HUDEP-2 (cell line): ENCODE results near the gene EEF2K.
"Not testable (repeated sequence)": the region's sequence is repeated elsewhere in the genome, so short reads cannot be mapped to it uniquely, and the experiment has no call there.

Experiments used
- DNase-seq, 76 experiments: peaks; one replicate each; lab custom pipeline; 2025; ENCODE audit not compliant: unreplicated experiment in 76 of 76; lab: John Stamatoyannopoulos, UW

EEF2K gene

GRCh38 chr16:22207715-22208360 is 1.8 kb downstream of the EEF2K start:
- DNase-seq, result no peak

- DNase-seq, result no peak
Measured at GRCh38 chr16:22210285-22210684, 4.2 kb downstream of the EEF2K start.

GRCh38 chr16:22210854-22211253 is 4.8 kb downstream of the EEF2K start:
- no peak for DNase-seq

- no peak for DNase-seq
Measured at GRCh38 chr16:22213236-22213635, 7.2 kb downstream of the EEF2K start.

- no peak for DNase-seq
Measured at GRCh38 chr16:22213801-22214200, 7.7 kb downstream of the EEF2K start.

GRCh38 chr16:22214402-22214801 is 8.3 kb downstream of the EEF2K start:
- no peak for DNase-seq

- DNase-seq, result peak in 9 of 76 experiments; percentile 12 to 34 (median 22)
Measured at GRCh38 chr16:22214889-22215288, 8.8 kb downstream of the EEF2K start.

- DNase-seq, result peak in 74 of 76 experiments; percentile 14 to 99 (median 76)
Measured at GRCh38 chr16:22216191-22216831, 10.2 kb downstream of the EEF2K start.

- not testable (repeated sequence) for DNase-seq
Measured at GRCh38 chr16:22216832-22217225, 10.8 kb downstream of the EEF2K start.

- peak in 51 of 76 experiments; percentile 5 to 55 (median 35) for DNase-seq
Measured at GRCh38 chr16:22217890-22218730, 12.0 kb downstream of the EEF2K start.

- no peak for DNase-seq
Measured at GRCh38 chr16:22219389-22220068, 13.5 kb downstream of the EEF2K start.

GRCh38 chr16:22220069-22220440 is 14.0 kb downstream of the EEF2K start:
- peak in 1 of 76 experiments; percentile 11 for DNase-seq

- DNase-seq, result peak in 1 of 76 experiments; percentile 28
Measured at GRCh38 chr16:22220714-22221113, 14.6 kb downstream of the EEF2K start.

- DNase-seq, result no peak
Measured at GRCh38 chr16:22222006-22222405, 15.9 kb downstream of the EEF2K start.

- DNase-seq, result no peak
Measured at GRCh38 chr16:22222998-22223397, 16.9 kb downstream of the EEF2K start.

GRCh38 chr16:22225060-22225459 is 19.0 kb downstream of the EEF2K start:
- no peak for DNase-seq

GRCh38 chr16:22229889-22230288 is 23.8 kb downstream of the EEF2K start:
- no peak for DNase-seq

GRCh38 chr16:22232277-22233036 is 26.4 kb downstream of the EEF2K start:
- peak in 3 of 76 experiments; percentile 7 to 12 (median 8) for DNase-seq

- DNase-seq, result no peak
Measured at GRCh38 chr16:22233037-22233372, 26.9 kb downstream of the EEF2K start.
